Adrenal gland (tissue), 12 donors: ENCODE results near the gene CTCFL. TPM values are rescaled to one million over a fixed set of nuclear protein-coding genes. Genes with fewer than 3 reads are reported as not detected.

Experiments used
- DNase-seq, 7 donors: peaks; one replicate each; pipeline ENCODE4 v3.0.0-alpha.2; 2019 to 2020
- H3K27ac ChIP-seq, 5 donors: fragments of 200-600 bp; sonication (generic) in 4 of 5; 1 replicate in 3 of 5; 2 replicates in 2 of 5; pipeline versions ENCODE4 v1.5.1 to v1.8.0; 2016 to 2020; ENCODE audit warnings: mild to moderate bottlenecking in 1 of 5
- H3K27me3 ChIP-seq: fragments of 200-600 bp; 2 replicates; pipeline ENCODE4 v1.8.0; 2021
- H3K36me3 ChIP-seq, 2 donors: fragments of 200-600 bp; replicated peaks in 1 of 2; 1 replicate in 1 of 2; 2 replicates in 1 of 2; pipeline versions ENCODE4 v1.5.1 to v1.8.0; 2018 to 2022
- H3K4me1 ChIP-seq, 2 donors: fragments of 200-600 bp; replicated peaks in 1 of 2; 1 replicate in 1 of 2; 2 replicates in 1 of 2; pipeline versions ENCODE4 v1.5.1 to v1.8.0; 2018 to 2021
- H3K4me3 ChIP-seq, 4 donors: fragments of 200-600 bp; sonication (generic) in 3 of 4; one replicate each; pipeline ENCODE4 v1.5.1; 2016 to 2018
- H3K9me3 ChIP-seq, 3 donors: fragments of 200-600 bp; sonication (generic) in 1 of 3; replicated peaks in 1 of 3; 1 replicate in 2 of 3; 2 replicates in 1 of 3; pipeline versions ENCODE4 v1.5.1 to v1.8.0; 2016 to 2021
- CTCF ChIP-seq, 6 experiments: fragments of 450-650 bp in 4 of 6; fragments of 200-600 bp in 2 of 6; sonication (generic) in 1 of 6; IDR thresholded peaks; 1 replicate in 5 of 6; 2 replicates in 1 of 6; pipeline versions ENCODE4 v1.5.1 to v1.8.0; 2016 to 2021; ENCODE audit warnings: antibody characterized with exemption in 6 of 6, mild to moderate bottlenecking in 2 of 6, moderate library complexity in 1 of 6
- POLR2A ChIP-seq, 2 donors: fragments of 450-650 bp; IDR thresholded peaks; one replicate each; pipeline ENCODE4 v1.6.1; 2017; ENCODE audit warnings: antibody characterized with exemption in 2 of 2, mild to moderate bottlenecking in 2 of 2, moderate library complexity in 1 of 2
- WGBS, 4 donors: extraction: QIAGEN DNeasy Blood & Tissue Kit in 2 of 4; methylation state at CpG; one replicate each; pipeline versions ENCODE4 v1.1.5 to v1.1.7; 2013 to 2017; 5-methylcytosine and 5-hydroxymethylcytosine counted together
- intact Hi-C, 2 donors: fragments of 100-400 bp; cut with DNase I; formaldehyde crosslinking; loops; one replicate each; pipeline versions ENCODE4 v1.14.1 to v1.15.0; 2022 to 2023
- polyA plus RNA-seq, 3 donors: library from polyadenylated mRNA; stranded (reverse); fragments of 200-250 nt in 2 of 3; fragments of 350-450 nt in 1 of 3; fragmentation: Illumina TruSeq in 1 of 3; extraction: RNeasy Lipid Tissue Mini Kit (QIAGEN cat#74804) in 1 of 3; gene quantifications; one replicate each; pipeline ENCODE4 v1.2.3, GENCODE V29; 2013 to 2014
- total RNA-seq, 9 donors: library from RNA; depleted of rRNA in 4 of 9; stranded (reverse); fragments of >200 nt in 4 of 9; fragments of 120-200 nt in 1 of 9; fragmentation: NEBNext Ultra II Directional in 1 of 9; extraction: Animal tissue kit (Norgen Biotek cat#: 25700) in 1 of 9; gene quantifications; one replicate each; pipeline versions ENCODE4 v1.1.0 to v1.2.4, GENCODE V29; 2013 to 2023
- donor health status: healthy with polysubstance abuse.
- donor health status: Bipolar disorder and iron deficiency.
- donor health status: DM: yes; HTN: yes; CAD: no.
- donor health status: DM: no; HTN: no; CAD: no.
- donor health status: DM: no; HTN: no; CAD: no.
- donor health status: DM: yes; HTN: yes; CAD: no.

Gene CTCFL
- total and polyA plus RNA-seq, 12 donors: 0.08 to 0.27 (median 0.14) TPM; not detected in 9

DNA sequence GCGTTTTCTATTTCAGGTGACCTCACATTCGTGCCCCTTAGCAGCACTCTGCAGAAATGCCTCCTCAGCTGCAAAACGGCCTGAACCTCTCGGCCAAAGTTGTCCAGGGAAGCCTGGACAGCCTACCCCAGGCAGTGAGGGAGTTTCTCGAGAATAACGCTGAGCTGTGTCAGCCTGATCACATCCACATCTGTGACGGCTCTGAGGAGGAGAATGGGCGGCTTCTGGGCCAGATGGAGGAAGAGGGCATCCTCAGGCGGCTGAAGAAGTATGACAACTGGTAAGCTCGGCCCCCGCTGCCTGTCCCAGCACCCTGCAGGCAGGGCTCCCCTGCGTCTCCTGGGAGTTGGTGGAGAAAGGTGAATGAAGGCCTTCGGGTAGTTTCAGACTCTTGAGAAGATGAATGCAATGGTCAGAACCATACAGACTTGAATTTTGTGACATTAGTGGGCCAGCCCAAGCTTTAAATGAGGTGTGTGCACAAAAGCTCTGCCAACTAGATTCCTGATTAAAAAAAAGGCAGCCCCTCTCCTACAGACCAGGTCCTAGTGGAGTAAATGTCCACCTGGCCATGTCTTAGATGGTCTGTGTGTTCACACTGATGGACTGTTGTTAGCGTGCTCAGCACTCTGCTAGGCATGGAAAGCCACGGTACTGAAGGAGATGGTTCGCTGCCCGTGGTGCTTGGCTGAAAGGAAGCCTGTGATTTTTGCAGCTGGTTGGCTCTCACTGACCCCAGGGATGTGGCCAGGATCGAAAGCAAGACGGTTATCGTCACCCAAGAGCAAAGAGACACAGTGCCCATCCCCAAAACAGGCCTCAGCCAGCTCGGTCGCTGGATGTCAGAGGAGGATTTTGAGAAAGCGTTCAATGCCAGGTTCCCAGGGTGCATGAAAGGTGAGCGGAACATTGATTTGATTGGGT is 36.7 kb upstream of the CTCFL start:
- no peak for DNase-seq
- Histone ChIP-seq H3K4me1 (peaks cover 0 to 4% of the 10 kb centered on the region in 2 donors), H3K27ac (no peak overlapping the region), H3K4me3 (no peak overlapping the region), H3K27me3 (peaks cover 3% of the 10 kb centered on the region), H3K36me3 (no peaks in the 10 kb centered on the region), H3K9me3 (no peaks in the 10 kb centered on the region)
- no peak for TF ChIP-seq POLR2A (IDR thresholded peaks at IDR 0.05)
- no peak for TF ChIP-seq CTCF (IDR thresholded peaks at IDR 0.05)
- intact Hi-C loops: no loop called here
- WGBS, 4 donors: 83 to 91% (median 86%) methylated on average over 24 of the region's 24 CpGs

DNA sequence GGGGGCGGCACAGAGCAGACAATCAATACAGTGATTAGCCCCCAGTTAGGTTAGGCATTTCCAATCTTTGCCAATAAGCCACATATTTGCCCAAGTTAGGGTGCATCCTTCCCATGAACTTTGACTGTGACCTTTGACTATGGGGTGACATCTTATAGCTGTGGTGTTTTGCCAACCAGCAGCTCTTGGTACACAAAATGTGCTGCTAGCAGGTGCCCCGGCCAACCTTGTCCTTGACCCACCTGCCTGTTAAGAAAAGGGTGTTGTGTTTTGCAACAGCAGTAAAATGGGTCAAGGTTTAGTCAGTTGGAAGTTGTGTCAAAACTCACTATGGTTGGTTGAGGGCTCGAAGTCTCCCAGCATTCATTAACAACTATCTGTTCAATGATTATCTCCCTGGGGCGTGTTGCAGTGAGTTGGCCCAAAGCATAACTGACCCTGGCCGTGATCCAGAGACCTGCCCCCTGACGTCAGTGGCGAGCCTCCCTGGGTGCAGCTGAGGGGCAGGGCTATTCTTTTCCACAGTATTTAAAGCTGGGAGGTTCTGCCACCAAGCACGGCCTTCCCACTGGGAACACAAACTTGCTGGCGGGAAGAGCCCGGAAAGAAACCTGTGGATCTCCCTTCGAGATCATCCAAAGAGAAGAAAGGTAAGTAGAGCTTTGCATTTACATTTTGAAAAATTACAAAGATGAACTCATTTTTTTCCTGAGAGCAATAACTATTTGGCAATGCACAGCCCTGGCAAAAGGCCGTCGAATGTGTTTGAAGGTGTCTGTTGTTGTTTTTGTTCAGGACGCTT is 35.8 kb upstream of the CTCFL start, which contains the start of gene PCK1:
TSS of gene PCK1 (plus strand) at position 557 of the 802 bp plus-strand sequence. CDS start 302 bp downstream, outside the sequence.
- no peak within 1 kb of the TSS for H3K27ac ChIP-seq
- H3K27me3 ChIP-seq: peaks cover 3% of the 10 kb centered on the region
- no peak within 1 kb of the TSS for H3K4me3 ChIP-seq
- no peaks in the 10 kb centered on the region for H3K9me3 ChIP-seq
- no peaks in the 10 kb centered on the region for H3K36me3 ChIP-seq
- intact Hi-C loops: no loop called here
- no peak for TF ChIP-seq POLR2A (IDR thresholded peaks at IDR 0.05)
- WGBS, 4 donors: 45 to 60% (median 53%) methylated on average over 11 to 14 of the region's 14 CpGs
- peaks cover 0 to 4% of the 10 kb centered on the region in 2 donors for H3K4me1 ChIP-seq
- peak; percentile 49 to 73 (median 71) for DNase-seq

DNA sequence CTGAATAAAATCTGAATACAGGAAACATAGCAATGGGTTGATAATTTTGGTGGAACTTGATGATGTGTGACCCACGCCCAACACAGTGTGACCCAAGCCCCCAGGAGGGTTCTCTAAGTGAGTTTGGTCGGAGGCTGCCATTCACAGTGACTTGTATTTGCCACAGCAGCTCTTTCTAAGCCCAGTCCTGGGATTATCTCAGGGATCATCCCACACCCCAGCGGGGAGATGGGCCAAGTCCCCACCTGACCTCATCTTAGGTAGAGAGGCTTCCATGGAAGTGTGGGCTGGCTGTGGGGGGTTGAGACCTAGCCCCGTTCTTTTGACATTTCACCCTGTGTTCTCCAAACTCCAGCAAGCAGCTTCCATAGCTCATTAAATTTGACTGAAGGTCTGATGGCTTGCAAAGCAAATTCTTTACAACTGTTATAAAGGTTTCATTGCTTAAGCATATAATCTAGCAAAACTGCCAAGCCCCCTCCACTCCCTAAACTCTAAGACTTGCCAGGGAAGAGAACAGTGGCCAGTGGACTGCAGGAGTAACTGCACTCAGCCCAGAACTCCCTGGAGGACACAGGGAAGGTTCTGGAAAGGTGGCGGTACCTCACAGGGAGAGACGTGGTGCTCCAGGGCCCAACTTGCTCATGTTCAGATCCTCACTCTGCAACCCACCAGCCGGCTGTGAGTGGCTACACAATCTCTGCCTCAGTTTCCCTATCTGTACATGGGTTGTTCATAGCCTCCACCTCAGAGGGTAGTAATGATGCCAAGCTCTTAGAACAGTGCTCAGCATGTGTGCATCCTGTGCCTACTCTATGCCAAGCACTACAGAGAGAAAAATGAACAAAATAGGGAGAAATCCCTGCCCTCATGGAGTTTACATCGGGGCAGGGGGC is 35.0 kb upstream of the CTCFL start:
- H3K27me3 ChIP-seq: peaks cover 6% of the 10 kb centered on the region
- H3K9me3 ChIP-seq: no peaks in the 10 kb centered on the region
- no peak overlapping the region for H3K4me3 ChIP-seq
- 79 to 90% (median 89%) methylated on average over 6 to 8 of the region's 8 CpGs for WGBS, 4 donors
- TF ChIP-seq CTCF (IDR thresholded peaks at IDR 0.05): no peak
- no peak for TF ChIP-seq POLR2A (IDR thresholded peaks at IDR 0.05)
- no peaks in the 10 kb centered on the region for H3K36me3 ChIP-seq
- DNase-seq: no peak
- intact Hi-C loops: no loop called here
- H3K27ac ChIP-seq: no peak overlapping the region
- peaks cover 0 to 4% of the 10 kb centered on the region in 2 donors for H3K4me1 ChIP-seq

DNA sequence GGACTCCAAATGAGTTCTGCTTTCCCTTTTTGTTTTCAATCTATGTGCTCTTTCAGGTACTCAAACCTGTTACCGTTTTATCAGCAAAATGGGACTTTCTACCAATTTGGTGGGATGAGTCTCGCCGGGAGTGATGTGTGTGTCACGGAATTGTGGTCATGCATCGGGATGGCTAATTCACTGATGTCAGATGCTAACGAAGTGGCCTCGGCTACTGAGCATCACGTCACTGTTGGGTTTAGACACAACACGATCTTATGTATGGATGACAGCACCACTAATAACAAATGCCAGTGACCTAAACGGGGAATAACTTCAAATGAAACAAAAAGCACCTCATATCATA is 34.3 kb upstream of the CTCFL start:
- TF ChIP-seq POLR2A (IDR thresholded peaks at IDR 0.05): no peak
- TF ChIP-seq CTCF (IDR thresholded peaks at IDR 0.05): no peak
- H3K27ac ChIP-seq: no peak overlapping the region
- no peaks in the 10 kb centered on the region for H3K9me3 ChIP-seq
- WGBS, 4 donors: 75 to 86% (median 78%) methylated on average over 10 of the region's 10 CpGs
- no peaks in the 10 kb centered on the region for H3K36me3 ChIP-seq
- peaks cover 6% of the 10 kb centered on the region for H3K27me3 ChIP-seq
- no peak overlapping the region for H3K4me3 ChIP-seq
- H3K4me1 ChIP-seq: peaks cover 0 to 4% of the 10 kb centered on the region in 2 donors
- intact Hi-C loops: no loop called here
- DNase-seq: no peak
